Hypothalamus (tissue), 51 donors: ENCODE results near the gene OBSCN.
"Not testable (repeated sequence)": the region's sequence is repeated elsewhere in the genome, so short reads cannot be mapped to it uniquely, and the experiment has no call there.

Experiments used
- DNase-seq, 51 donors: peaks; one replicate each; lab custom pipeline; 2025; lab: John Stamatoyannopoulos, UW

OBSCN gene

GRCh38 chr1:228211531-228212414, 3.9 kb downstream of the OBSCN start:
- DNase-seq: no peak

GRCh38 chr1:228212415-228212965, 4.6 kb downstream of the OBSCN start:
- DNase-seq: no peak

- peak in 37 of 51 donors; percentile 6 to 75 (median 35) for DNase-seq
These were observed 5.4 kb downstream of the OBSCN start for GRCh38 chr1:228212966-228213844.

- no peak for DNase-seq
These were observed 6.3 kb downstream of the OBSCN start for GRCh38 chr1:228213917-228214808.

- DNase-seq: no peak
These were observed 7.2 kb downstream of the OBSCN start for GRCh38 chr1:228214921-228215662.

GRCh38 chr1:228215663-228216116, 7.8 kb downstream of the OBSCN start:
- no peak for DNase-seq

- DNase-seq: no peak
These were observed 8.8 kb downstream of the OBSCN start for GRCh38 chr1:228216371-228217320.

GRCh38 chr1:228217551-228218344, 9.9 kb downstream of the OBSCN start:
- no peak for DNase-seq

GRCh38 chr1:228218513-228219244, 10.8 kb downstream of the OBSCN start:
- DNase-seq: no peak

GRCh38 chr1:228219245-228219961, 11.6 kb downstream of the OBSCN start:
- DNase-seq: no peak

GRCh38 chr1:228219962-228220780, 12.3 kb downstream of the OBSCN start:
- DNase-seq: no peak

- not testable (repeated sequence) for DNase-seq
These were observed 13.3 kb downstream of the OBSCN start for GRCh38 chr1:228221097-228221496.

- no peak for DNase-seq
These were observed 14.7 kb downstream of the OBSCN start for GRCh38 chr1:228222548-228222947.

GRCh38 chr1:228224198-228225164, 16.6 kb downstream of the OBSCN start:
- DNase-seq: no peak
